HepG2 (cell line): ENCODE measurements around the gene PPP2R5E. TPM values are rescaled to one million over a fixed set of nuclear protein-coding genes. Genes with fewer than 3 reads are reported as not detected.

ENCODE experiments used
- ATAC-seq: fragments of 200-7000 bp; cut with Tn5 transposase; 3 replicates; pipeline ENCODE4 v1.9.1; 2020; ENCODE audit warnings: mild to moderate bottlenecking, moderate library complexity
- BruUV-seq: library from RNA; stranded (reverse); fragments of 400-500 nt; replicated peaks from 2 replicates; lab custom pipeline; 2021; lab: Mats Ljungman, UMichigan
- CTCF ChIA-PET: fragments of 300-600 bp; formaldehyde crosslinking; extraction: SDS; loops from one replicate; lab custom pipeline; 2021; ENCODE audit warnings: low total read pairs, inconsistent platforms, low intra/inter-chr PET ratio; lab: Yijun Ruan, JAX
- POLR2A ChIA-PET: fragments of 350-600 bp; sonication (Branson Sonifier 250); formaldehyde crosslinking; loops from one replicate; lab custom pipeline; 2020; ENCODE audit warnings: antibody characterized with exemption, inconsistent platforms; lab: Yijun Ruan, JAX
- DNase-seq: peaks from one replicate; pipeline ENCODE4 v3.0.0-alpha.2; 2015; ENCODE audit warnings: low spot score
- FAIRE-seq: peaks from 3 replicates; lab custom pipeline; 2011; peaks lifted over from hg19 to GRCh38; lab: Jason Lieb, UNC
- H2AFZ ChIP-seq: one replicate; pipeline ENCODE4 v1.6.1; 2011; ENCODE audit warnings: low read length, inconsistent platforms
- H3K27ac ChIP-seq: fragments of 300-600 bp; 3 replicates; pipeline ENCODE4 v1.8.0; 2011; ENCODE audit warnings: mixed run types, mild to moderate bottlenecking, mixed read lengths, low read length, inconsistent platforms; ENCODE audit not compliant: insufficient read depth; ENCODE audit errors: extremely low read length
- H3K27me3 ChIP-seq, 2 experiments: fragments of 200-600 bp in 1 of 2; 2 replicates in 1 of 2; 3 replicates in 1 of 2; pipeline versions ENCODE4 v1.6.0 to v1.8.0; 2011; ENCODE audit warnings: low read length in 2 of 2, mild to moderate bottlenecking in 2 of 2, moderate library complexity in 2 of 2, inconsistent platforms in 1 of 2; ENCODE audit not compliant: insufficient read depth in 2 of 2, control insufficient read depth in 1 of 2
- H3K36me3 ChIP-seq, 2 experiments: fragments of 200-600 bp in 1 of 2; replicated peaks in 1 of 2; 2 replicates in 1 of 2; 3 replicates in 1 of 2; pipeline versions ENCODE4 v1.5.1 to v1.8.0; 2011; ENCODE audit warnings: low read length in 2 of 2, inconsistent platforms in 1 of 2; ENCODE audit not compliant: insufficient read depth in 2 of 2, control insufficient read depth in 1 of 2
- H3K4me1 ChIP-seq: 2 replicates; pipeline ENCODE4 v1.5.1; 2012; ENCODE audit warnings: low read length, inconsistent platforms; ENCODE audit not compliant: insufficient read depth
- H3K4me2 ChIP-seq: 2 replicates; pipeline ENCODE4 v1.6.0; 2011; ENCODE audit warnings: low read depth, low read length, inconsistent platforms
- H3K4me3 ChIP-seq, 3 experiments: fragments of 200-600 bp in 1 of 3; sonication (generic), shearing (Covaris generic) in 1 of 3; replicated peaks in 1 of 3; 2 replicates each; pipeline ENCODE4 v1.5.1; 2011 to 2016; ENCODE audit warnings: low read length in 3 of 3, inconsistent platforms in 2 of 3, low read depth in 2 of 3, mild to moderate bottlenecking in 2 of 3, control low read depth in 1 of 3, mixed read lengths in 1 of 3; ENCODE audit not compliant: insufficient read depth in 1 of 3
- H3K79me2 ChIP-seq: one replicate; pipeline ENCODE4 v1.6.1; 2011; ENCODE audit warnings: low read length, inconsistent platforms; ENCODE audit not compliant: insufficient read depth
- H3K9ac ChIP-seq: 2 replicates; pipeline ENCODE4 v1.6.0; 2011; ENCODE audit warnings: mild to moderate bottlenecking, low read depth, low read length, inconsistent platforms; ENCODE audit not compliant: insufficient read depth
- H3K9me3 ChIP-seq: 2 replicates; pipeline ENCODE4 v1.5.1; 2012; ENCODE audit warnings: mild to moderate bottlenecking, low read length
- H4K20me1 ChIP-seq: 2 replicates; pipeline ENCODE4 v1.6.0; 2011; ENCODE audit warnings: inconsistent platforms, mild to moderate bottlenecking, low read length, moderate library complexity; ENCODE audit not compliant: insufficient read depth
- ATF6 ChIP-seq: sonication (generic); formaldehyde crosslinking; conservative IDR thresholded peaks from 2 replicates; pipeline ENCODE4 v1.4.0; 2020; ENCODE audit warnings: missing genetic modification reagents
- IRF2 ChIP-seq: IDR thresholded peaks from 2 replicates; pipeline ENCODE4 v1.6.1; 2018; ENCODE audit warnings: missing genetic modification reagents, missing compliant biosample characterization
- MXD1 ChIP-seq: sonication (generic); formaldehyde crosslinking; IDR thresholded peaks from 2 replicates; pipeline ENCODE4 v1.4.0; 2020; ENCODE audit warnings: mild to moderate bottlenecking, missing genetic modification reagents
- NFYB ChIP-seq: sonication (generic); formaldehyde crosslinking; IDR thresholded peaks from 2 replicates; pipeline ENCODE4 v1.4.0; 2020; ENCODE audit warnings: missing genetic modification reagents
- PITX1 ChIP-seq: sonication (generic); formaldehyde crosslinking; IDR thresholded peaks from 2 replicates; pipeline ENCODE4 v1.5.1; 2020; ENCODE audit warnings: mild to moderate bottlenecking, missing genetic modification reagents
- PLSCR1 ChIP-seq: sonication (generic); formaldehyde crosslinking; IDR thresholded peaks from 2 replicates; pipeline ENCODE4 v1.5.0; 2020; ENCODE audit warnings: missing genetic modification reagents, mild to moderate bottlenecking, borderline replicate concordance
- RFX3 ChIP-seq: IDR thresholded peaks from 2 replicates; pipeline ENCODE4 v1.6.1; 2016; ENCODE audit warnings: missing biosample characterization, missing genetic modification reagents
- SRF ChIP-seq: IDR thresholded peaks from 2 replicates; pipeline ENCODE4 v1.6.1; 2011; ENCODE audit warnings: mild to moderate bottlenecking, low read depth, low read length, moderate library complexity
- ZGPAT ChIP-seq: IDR thresholded peaks from 2 replicates; pipeline ENCODE4 v1.6.1; 2016; ENCODE audit warnings: mild to moderate bottlenecking
- ZMAT5 ChIP-seq: sonication (generic); formaldehyde crosslinking; IDR thresholded peaks from 2 replicates; pipeline ENCODE4 v1.5.0; 2020; ENCODE audit warnings: mild to moderate bottlenecking, low read depth, missing genetic modification reagents, borderline replicate concordance
- ZNF337 ChIP-seq: sonication (generic); formaldehyde crosslinking; IDR thresholded peaks from 2 replicates; pipeline ENCODE4 v1.5.1; 2020; ENCODE audit warnings: missing genetic modification reagents, low read depth, mild to moderate bottlenecking, borderline replicate concordance
- ZNF605 ChIP-seq: sonication (generic); formaldehyde crosslinking; IDR thresholded peaks from 2 replicates; pipeline ENCODE4 v1.8.0; 2022; ENCODE audit warnings: mild to moderate bottlenecking, missing genetic modification reagents
- ZNF609 ChIP-seq: sonication (generic); formaldehyde crosslinking; IDR thresholded peaks from 2 replicates; pipeline ENCODE4 v1.4.0; 2020; ENCODE audit warnings: mild to moderate bottlenecking, missing genetic modification reagents, borderline replicate concordance
- ZNF7 ChIP-seq: IDR thresholded peaks from 2 replicates; pipeline ENCODE4 v1.6.1; 2016; ENCODE audit warnings: missing biosample characterization, missing genetic modification reagents
- ZNF720 ChIP-seq: sonication (generic); formaldehyde crosslinking; IDR thresholded peaks from 2 replicates; pipeline ENCODE4 v1.4.0; 2020; ENCODE audit warnings: missing genetic modification reagents
- ZSCAN21 ChIP-seq: sonication (generic); formaldehyde crosslinking; IDR thresholded peaks from 2 replicates; pipeline ENCODE4 v1.8.0; 2022; ENCODE audit warnings: mild to moderate bottlenecking, missing genetic modification reagents, moderate library complexity, borderline replicate concordance
- WGBS: methylation state at CpG from one replicate; pipeline ENCODE4 v1.1.6; 2017; ENCODE audit warnings: low lambda C conversion rate; 5-methylcytosine and 5-hydroxymethylcytosine counted together
- in situ Hi-C: cut with HindIII; loops from 2 replicates; pipeline ENCODE4 v1.10.0; 2017; ENCODE audit warnings: low pct_unique_long_range_greater_than_20kb; ENCODE audit not compliant: extremely low pct_ligation_motif_present
- intact Hi-C: fragments of 100-400 bp; cut with micrococcal nuclease; formaldehyde crosslinking; loops from one replicate; pipeline ENCODE4 v1.10.0; 2022; ENCODE audit not compliant: unreplicated experiment
- polyA plus RNA-seq, 8 experiments: library from polyadenylated mRNA; depleted of rRNA in 3 of 8; stranded (reverse) in 7 of 8; unstranded in 1 of 8; fragments of >200 nt; fragmentation: Illumina TruSeq in 4 of 8; extraction: Trizol in 4 of 8; gene quantifications; 2 replicates each; pipeline versions ENCODE4 v1.2.1 to v1.2.3, GENCODE V29; 2011 to 2016; ENCODE audit warnings: low read depth in 4 of 8, missing spikeins in 1 of 8, mixed read lengths in 1 of 8; ENCODE audit not compliant: insufficient read depth in 1 of 8
- total RNA-seq, 5 experiments: library from RNA; depleted of rRNA; stranded (reverse); fragments of >200 nt; fragmentation: Illumina TruSeq; extraction: Trizol; gene quantifications; 2 replicates each; pipeline ENCODE4 v1.2.3, GENCODE V29; 2016; ENCODE audit warnings: low read depth in 1 of 5

The PPP2R5E gene
- total and polyA plus RNA-seq, 2 of the 13 experiments (the other 11 are each of a cell fraction or from before 2014, with no cell fraction given), result 8.9 to 11.0 TPM

- ATAC-seq (no peak), FAIRE-seq (no peak), DNase-seq (no peak)
- no peaks in the 10 kb centered on the region for H3K4me1 ChIP-seq
- H3K4me3 ChIP-seq, result no peak overlapping the region
- ChIA-PET CTCF (no interaction called here), POLR2A (no interaction called here)
- H3K9me3 ChIP-seq, result no peaks in the 10 kb centered on the region
- H2AFZ ChIP-seq, result no peak overlapping the region
- peaks cover 6 to 29% of the 10 kb centered on the region in 2 experiments; a peak in 4 of 5 replicates for H3K36me3 ChIP-seq
- 96% methylated on average over 4 of the region's 4 CpGs for WGBS
- H3K4me2 ChIP-seq, result no peak overlapping the region
- no peaks in the 10 kb centered on the region for H3K27me3 ChIP-seq
- in situ Hi-C loops, result no loop called here
- H3K27ac ChIP-seq, result no peak overlapping the region
- H3K79me2 ChIP-seq, result peaks cover 2% of the 10 kb centered on the region
- H3K9ac ChIP-seq, result no peak overlapping the region
- no peaks in the 10 kb centered on the region; the same call in 1 of the 2 replicates for H4K20me1 ChIP-seq
- no TSS peak for BruUV-seq
- intact Hi-C loops, result no loop called here
- TF ChIP-seq ZNF337 (CRISPR knock-in tag), result no peak
- TF ChIP-seq MXD1 (CRISPR knock-in tag), result no peak
- TF ChIP-seq SRF, result no peak
- TF ChIP-seq PITX1, result no peak
- TF ChIP-seq PLSCR1 (CRISPR knock-in tag), result no peak
- TF ChIP-seq ZSCAN21 (CRISPR knock-in tag), result no peak
- TF ChIP-seq IRF2 (CRISPR knock-in tag), result no peak
- no peak for TF ChIP-seq ZNF605
- no peak for TF ChIP-seq NFYB
- no peak for TF ChIP-seq ZNF720 (CRISPR knock-in tag)
- TF ChIP-seq ATF6 (CRISPR knock-in tag), result no peak
- no peak for TF ChIP-seq ZNF7
- TF ChIP-seq ZMAT5, result no peak
- no peak for TF ChIP-seq ZNF609
- no peak for TF ChIP-seq ZGPAT (CRISPR knock-in tag)
- no peak for TF ChIP-seq RFX3 (CRISPR knock-in tag)
Measured at GRCh38 chr14:63423889-63424288, 119.3 kb downstream of the PPP2R5E start.
